ENCODE results near the gene GLI3.

The GLI3 gene

GRCh38 chr7:42127232-42127622 is 109.8 kb downstream of the GLI3 start:
- TF ChIP-seq EZH2 (IDR thresholded peaks at IDR 0.05; ENCODE audit: borderline replicate concordance, low read depth, low read length, severe bottlenecking): no peak
- no peak for TF ChIP-seq CTCF (IDR thresholded peaks at IDR 0.05; ENCODE audit: borderline replicate concordance, extremely low read depth, low read length, poor library complexity, severe bottlenecking)
- no peaks in the 10 kb centered on the region for H3K27me3 ChIP-seq (ENCODE audit: insufficient read depth, low read length, poor library complexity)
- no peak overlapping the region for H3K4me3 ChIP-seq (ENCODE audit: low read depth in 1 of 2, low read length in 2 of 2)
- H3K4me2 ChIP-seq (ENCODE audit: insufficient read depth, low read length): no peak overlapping the region
- no peak overlapping the region for H2AFZ ChIP-seq (ENCODE audit: low read depth, low read length)
- DNase-seq: no peak
- H3K9ac ChIP-seq (ENCODE audit: low read depth, low read length): no peak overlapping the region
- H3K27ac ChIP-seq (ENCODE audit: low read length): no peak overlapping the region
- ATAC-seq (ENCODE audit: insufficient read depth, low read depth): peak; percentile 31; the same call in 1 of the 3 replicates
- no peaks in the 10 kb centered on the region for H3K9me3 ChIP-seq (ENCODE audit: insufficient read depth, low read length, severe bottlenecking)
- 0 out of 2 replicates have a peak, but pooled peaks cover 3% of the 10 kb centered on the region for H4K20me1 ChIP-seq (ENCODE audit: insufficient read depth, low read length)
- H3K79me2 ChIP-seq (ENCODE audit: insufficient read depth, low read length): no peaks in the 10 kb centered on the region
- peaks cover 8% of the 10 kb centered on the region; the same call in 1 of the 2 replicates for H3K4me1 ChIP-seq (ENCODE audit: insufficient read depth, low read length)
- H3K36me3 ChIP-seq (ENCODE audit: insufficient read depth, low read length): peaks cover 4% of the 10 kb centered on the region; the same call in 1 of the 2 replicates

DNA sequence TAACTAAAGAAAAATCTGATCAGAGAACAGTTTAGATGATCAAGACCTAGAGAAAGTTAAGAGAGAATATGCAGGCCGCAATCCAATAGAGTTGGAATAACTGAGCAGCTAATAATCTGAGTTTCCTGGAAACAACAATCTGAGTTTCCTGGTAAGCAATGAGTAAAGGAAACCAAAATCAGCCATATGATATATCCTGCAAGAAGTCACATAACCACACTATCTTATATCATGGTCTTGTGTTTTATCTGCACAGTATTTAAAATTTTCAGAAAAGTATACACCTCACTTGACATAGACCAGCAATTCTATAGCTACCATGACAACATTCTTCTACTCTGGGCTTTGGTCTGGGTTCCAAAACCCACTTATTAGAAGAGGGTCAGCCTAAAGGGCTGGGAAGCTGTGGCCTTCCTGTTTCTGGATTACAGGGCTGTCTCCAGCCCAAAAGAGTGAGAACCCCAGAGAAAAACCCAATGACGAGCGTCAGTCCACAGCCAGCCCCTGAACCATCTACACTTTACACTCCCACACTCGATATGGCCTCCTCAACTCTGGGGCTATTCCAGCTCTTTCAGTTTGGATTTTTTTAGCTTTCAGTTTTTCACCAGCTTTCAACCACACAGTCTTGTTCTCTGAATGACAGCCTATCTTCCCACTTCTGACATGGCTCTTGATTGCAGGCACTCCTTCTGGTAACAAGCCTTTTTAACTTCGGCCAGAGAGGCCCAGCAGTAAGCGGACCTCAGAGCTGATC is 110.4 kb downstream of the GLI3 start:
- Histone ChIP-seq H3K4me2 (ENCODE audit: insufficient read depth, low read length) (no peak overlapping the region), H3K9ac (ENCODE audit: low read depth, low read length) (no peak overlapping the region), H3K4me1 (ENCODE audit: insufficient read depth, low read length) (peaks cover 8% of the 10 kb centered on the region; the same call in 1 of the 2 replicates), H3K79me2 (ENCODE audit: insufficient read depth, low read length) (no peaks in the 10 kb centered on the region), H3K27me3 (ENCODE audit: insufficient read depth, low read length, poor library complexity) (no peaks in the 10 kb centered on the region), H3K36me3 (ENCODE audit: insufficient read depth, low read length) (peaks cover 4% of the 10 kb centered on the region; the same call in 1 of the 2 replicates), H2AFZ (ENCODE audit: low read depth, low read length) (no peak overlapping the region), H3K27ac (ENCODE audit: low read length) (no peak overlapping the region), H3K9me3 (ENCODE audit: insufficient read depth, low read length, severe bottlenecking) (no peaks in the 10 kb centered on the region), H4K20me1 (ENCODE audit: insufficient read depth, low read length) (peaks cover 4% of the 10 kb centered on the region; the same call in 1 of the 2 replicates), H3K4me3 (ENCODE audit: low read depth in 1 of 2, low read length in 2 of 2) (no peak overlapping the region)
- TF ChIP-seq EZH2 (IDR thresholded peaks at IDR 0.05; ENCODE audit: borderline replicate concordance, low read depth, low read length, severe bottlenecking) (no peak), CTCF (IDR thresholded peaks at IDR 0.05; ENCODE audit: borderline replicate concordance, extremely low read depth, low read length, poor library complexity, severe bottlenecking) (no peak)
- DNase-seq (no peak), ATAC-seq (ENCODE audit: insufficient read depth, low read depth) (peak; percentile 54)

DNA sequence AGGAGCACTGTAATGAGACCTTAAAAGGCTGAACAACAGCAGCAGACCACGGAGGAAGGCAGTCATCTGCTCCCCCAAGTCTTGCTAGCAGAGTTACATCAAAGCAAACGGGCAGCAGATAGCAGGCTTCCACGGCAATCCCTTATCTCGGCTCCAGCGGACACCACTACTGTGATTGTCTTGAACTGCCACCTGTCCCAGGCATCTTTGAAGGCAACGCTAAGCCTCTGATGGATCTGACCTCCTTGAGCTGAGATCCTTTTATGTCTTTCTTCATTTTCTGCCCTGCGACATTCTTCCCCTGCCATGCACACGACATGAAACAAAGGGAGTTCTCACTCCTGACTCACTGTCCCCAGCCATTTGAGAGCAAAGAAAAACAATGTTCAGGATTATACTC is 111.7 kb downstream of the GLI3 start:
- DNase-seq: no peak
- peaks cover 10% of the 10 kb centered on the region; the same call in 1 of the 2 replicates for H4K20me1 ChIP-seq (ENCODE audit: insufficient read depth, low read length)
- H3K9me3 ChIP-seq (ENCODE audit: insufficient read depth, low read length, severe bottlenecking): no peaks in the 10 kb centered on the region
- peaks cover 4% of the 10 kb centered on the region; the same call in 1 of the 2 replicates for H3K36me3 ChIP-seq (ENCODE audit: insufficient read depth, low read length)
- no peaks in the 10 kb centered on the region for H3K27me3 ChIP-seq (ENCODE audit: insufficient read depth, low read length, poor library complexity)
- no peak for TF ChIP-seq EZH2 (IDR thresholded peaks at IDR 0.05; ENCODE audit: borderline replicate concordance, low read depth, low read length, severe bottlenecking)
- TF ChIP-seq CTCF (IDR thresholded peaks at IDR 0.05; ENCODE audit: borderline replicate concordance, extremely low read depth, low read length, poor library complexity, severe bottlenecking): no peak
- H3K4me3 ChIP-seq (ENCODE audit: low read depth in 1 of 2, low read length in 2 of 2): no peak overlapping the region
- no peak overlapping the region for H2AFZ ChIP-seq (ENCODE audit: low read depth, low read length)
- no peak for ATAC-seq (ENCODE audit: insufficient read depth, low read depth)
- H3K9ac ChIP-seq (ENCODE audit: low read depth, low read length): no peak overlapping the region
- no peak overlapping the region for H3K27ac ChIP-seq (ENCODE audit: low read length)
- H3K79me2 ChIP-seq (ENCODE audit: insufficient read depth, low read length): no peaks in the 10 kb centered on the region
- no peak overlapping the region for H3K4me2 ChIP-seq (ENCODE audit: insufficient read depth, low read length)
- peaks cover 8% of the 10 kb centered on the region; the same call in 1 of the 2 replicates for H3K4me1 ChIP-seq (ENCODE audit: insufficient read depth, low read length)

Data from DND-41 (cell line).